HG02973 (cell line): ENCODE measurements around the gene RBM17.
"Not testable (repeated sequence)": the region's sequence is repeated elsewhere in the genome, so short reads cannot be mapped to it uniquely, and the experiment has no call there.

Experiments used
- ATAC-seq: cut with Tn5 transposase; IDR thresholded peaks from one replicate; pipeline ENCODE4 v1.9.1; 2021; ENCODE audit warnings: moderate library complexity; ENCODE audit not compliant: unreplicated experiment

Gene RBM17

GRCh38 chr10:6134099-6134823, 45.4 kb downstream of the RBM17 start:
- ATAC-seq = no peak

- no peak for ATAC-seq
Observed at GRCh38 chr10:6135039-6135438, 46.2 kb downstream of the RBM17 start.

- no peak for ATAC-seq
Observed at GRCh38 chr10:6135589-6136168, 46.8 kb downstream of the RBM17 start.

- peak; percentile 40 for ATAC-seq
Observed at GRCh38 chr10:6136215-6137201, 47.7 kb downstream of the RBM17 start.

GRCh38 chr10:6138456-6138855, 49.6 kb downstream of the RBM17 start:
- ATAC-seq = no peak

GRCh38 chr10:6139470-6139869, 50.6 kb downstream of the RBM17 start:
- ATAC-seq = no peak

- ATAC-seq = no peak
Observed at GRCh38 chr10:6140141-6140841, 51.5 kb downstream of the RBM17 start.

GRCh38 chr10:6140965-6141295, 52.1 kb downstream of the RBM17 start:
- ATAC-seq = no peak

- ATAC-seq = peak; percentile 50
Observed at GRCh38 chr10:6141296-6142151, 52.7 kb downstream of the RBM17 start.

GRCh38 chr10:6142186-6142585, 53.4 kb downstream of the RBM17 start:
- ATAC-seq = not testable (repeated sequence)

GRCh38 chr10:6142644-6143043, 53.8 kb downstream of the RBM17 start:
- no peak for ATAC-seq

GRCh38 chr10:6143181-6143580, 54.3 kb downstream of the RBM17 start:
- ATAC-seq = no peak

GRCh38 chr10:6144406-6145165, 55.8 kb downstream of the RBM17 start:
- peak; percentile 64 for ATAC-seq

GRCh38 chr10:6145166-6145987, 56.5 kb downstream of the RBM17 start:
- no peak for ATAC-seq

GRCh38 chr10:6146013-6146785, 57.4 kb downstream of the RBM17 start:
- no peak for ATAC-seq

- no peak for ATAC-seq
Observed at GRCh38 chr10:6146921-6147320, 58.1 kb downstream of the RBM17 start.

GRCh38 chr10:6148251-6148701, 59.4 kb downstream of the RBM17 start:
- peak; percentile 27 for ATAC-seq

- no peak for ATAC-seq
Observed at GRCh38 chr10:6148908-6149307, 60.1 kb downstream of the RBM17 start.
